Astrocyte of the spinal cord (primary cell): Measurements from ENCODE around the gene FGD3.

Experiments used
- DNase-seq: peaks from one replicate; pipeline ENCODE4 v3.0.0; 2011; ENCODE audit warnings: low read depth, low spot score
- H3K4me3 ChIP-seq: 2 replicates; pipeline ENCODE4 v1.5.1; 2011; ENCODE audit warnings: low read depth, mild to moderate bottlenecking, low read length, moderate library complexity
- in situ Hi-C: cut with HindIII; loops from 2 replicates; pipeline ENCODE4 v1.10.0; 2017; ENCODE audit warnings: low sequenced_read_pairs
- TF ChIP-seq, protein P1 (sequence below): IDR thresholded peaks from 2 replicates; pipeline ENCODE4 v1.5.1; 2012; ENCODE audit warnings: low read depth, mild to moderate bottlenecking, low read length, inconsistent platforms

FGD3 gene

DNA sequence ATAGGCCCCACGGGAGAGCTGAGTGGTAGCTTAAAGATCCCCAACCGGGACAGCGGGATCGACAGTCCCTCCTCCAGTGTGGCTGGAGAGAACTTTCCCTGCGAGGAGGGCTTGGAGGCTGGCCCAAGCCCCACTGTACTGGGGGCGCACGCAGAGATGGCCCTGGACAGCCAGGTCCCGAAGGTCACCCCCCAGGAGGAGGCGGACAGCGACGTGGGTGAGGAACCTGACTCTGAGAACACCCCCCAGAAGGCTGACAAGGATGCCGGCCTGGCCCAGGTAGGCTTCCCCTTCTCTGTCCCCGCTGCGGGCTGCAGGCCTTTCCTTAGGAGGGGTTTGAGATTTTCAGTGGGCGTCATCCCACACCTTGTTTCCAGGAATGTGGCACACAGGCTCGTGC is 29.1 kb downstream of the FGD3 start:
- no peak for DNase-seq
- in situ Hi-C loops: no loop called here
- TF ChIP-seq, protein P1, sequence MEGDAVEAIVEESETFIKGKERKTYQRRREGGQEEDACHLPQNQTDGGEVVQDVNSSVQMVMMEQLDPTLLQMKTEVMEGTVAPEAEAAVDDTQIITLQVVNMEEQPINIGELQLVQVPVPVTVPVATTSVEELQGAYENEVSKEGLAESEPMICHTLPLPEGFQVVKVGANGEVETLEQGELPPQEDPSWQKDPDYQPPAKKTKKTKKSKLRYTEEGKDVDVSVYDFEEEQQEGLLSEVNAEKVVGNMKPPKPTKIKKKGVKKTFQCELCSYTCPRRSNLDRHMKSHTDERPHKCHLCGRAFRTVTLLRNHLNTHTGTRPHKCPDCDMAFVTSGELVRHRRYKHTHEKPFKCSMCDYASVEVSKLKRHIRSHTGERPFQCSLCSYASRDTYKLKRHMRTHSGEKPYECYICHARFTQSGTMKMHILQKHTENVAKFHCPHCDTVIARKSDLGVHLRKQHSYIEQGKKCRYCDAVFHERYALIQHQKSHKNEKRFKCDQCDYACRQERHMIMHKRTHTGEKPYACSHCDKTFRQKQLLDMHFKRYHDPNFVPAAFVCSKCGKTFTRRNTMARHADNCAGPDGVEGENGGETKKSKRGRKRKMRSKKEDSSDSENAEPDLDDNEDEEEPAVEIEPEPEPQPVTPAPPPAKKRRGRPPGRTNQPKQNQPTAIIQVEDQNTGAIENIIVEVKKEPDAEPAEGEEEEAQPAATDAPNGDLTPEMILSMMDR: no peak
- H3K4me3 ChIP-seq: no peak overlapping the region

DNA sequence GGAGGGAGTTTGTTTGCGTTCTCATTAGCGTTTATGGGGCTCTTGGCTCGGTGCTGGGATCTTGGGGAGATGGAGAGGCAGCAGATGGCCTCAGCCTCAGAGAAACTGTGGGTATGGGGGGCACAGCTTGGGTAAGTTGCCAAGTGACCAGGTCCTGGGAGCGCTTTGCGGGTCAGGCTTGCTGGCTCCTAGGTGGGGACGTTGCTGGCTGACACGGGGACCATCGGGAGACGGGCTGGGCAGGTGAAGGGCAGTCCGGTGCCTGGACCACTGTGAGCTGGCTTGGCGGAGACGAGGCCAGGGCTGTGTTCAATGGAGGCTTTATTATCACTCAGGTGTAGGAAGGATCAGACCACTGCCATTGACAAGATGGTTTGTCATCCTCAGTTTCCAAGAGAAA is 30.0 kb downstream of the FGD3 start:
- no peak for DNase-seq
- TF ChIP-seq, protein P1: no peak
- H3K4me3 ChIP-seq: no peak overlapping the region
- in situ Hi-C loops: no loop called here

DNA sequence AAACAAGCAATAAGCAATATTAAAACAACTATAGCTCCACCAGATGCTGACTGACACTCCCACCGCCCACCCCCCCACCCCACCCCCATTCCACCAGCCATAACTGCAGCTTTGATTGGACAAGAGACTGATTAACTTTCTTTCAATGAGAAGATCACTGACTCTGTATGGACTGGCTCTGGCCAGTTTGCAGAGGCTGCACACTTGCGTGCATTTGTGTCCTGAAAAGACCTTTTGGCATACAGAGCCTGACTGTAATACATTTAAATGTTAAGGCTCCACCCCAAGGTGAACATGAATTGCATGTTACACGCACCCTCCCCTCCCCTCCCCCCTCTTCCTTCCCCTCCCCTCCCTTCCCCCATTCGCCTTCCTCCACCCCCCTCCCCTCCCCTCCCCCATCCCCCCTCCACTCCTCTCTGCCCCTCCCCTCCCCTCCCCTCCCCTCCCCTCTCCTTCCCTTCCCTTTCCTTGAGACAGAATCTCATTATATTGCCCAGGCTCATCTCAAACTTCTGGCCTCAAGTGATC is 31.1 kb downstream of the FGD3 start:
- TF ChIP-seq, protein P1: no peak
- no peak for DNase-seq
- no peak overlapping the region for H3K4me3 ChIP-seq
- in situ Hi-C loops: no loop called here

DNA sequence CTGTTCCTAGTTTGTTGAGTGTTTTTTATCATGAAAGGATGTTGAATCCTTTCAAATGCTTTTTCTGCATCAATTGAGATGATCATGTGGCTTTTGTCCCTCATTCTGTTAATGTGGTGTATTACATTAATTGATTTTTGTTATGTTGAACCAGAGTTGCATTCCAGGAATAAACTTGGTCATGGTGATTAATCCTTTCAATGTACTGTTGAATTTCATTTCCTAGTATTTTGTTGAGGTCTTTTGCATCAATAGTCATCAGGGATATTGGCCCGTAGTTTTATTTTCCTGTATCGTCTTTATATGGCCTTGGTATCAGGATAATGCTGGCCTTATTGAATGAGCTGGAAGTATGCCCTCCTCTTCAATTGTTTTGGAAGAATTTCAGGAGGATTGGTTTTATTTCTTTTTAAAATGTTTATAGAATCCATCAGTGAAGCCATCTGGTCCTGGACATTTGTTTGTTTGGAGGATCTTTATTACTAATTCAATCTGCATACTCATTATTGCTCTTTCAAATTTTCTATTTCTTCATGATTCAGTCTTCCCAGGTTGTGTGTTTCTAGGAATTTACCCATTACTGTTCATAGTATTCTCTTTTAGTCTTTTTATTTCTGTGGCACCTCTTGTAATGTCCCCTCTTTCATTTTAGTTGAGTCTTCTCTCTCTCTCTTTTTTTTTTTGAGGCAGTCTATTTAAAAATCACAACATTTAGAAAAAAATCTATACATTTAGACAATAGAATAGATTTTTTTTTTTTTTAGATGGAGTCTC is 32.1 kb downstream of the FGD3 start:
- in situ Hi-C loops: no loop called here
- no peak overlapping the region for H3K4me3 ChIP-seq
- TF ChIP-seq, protein P1: no peak
- no peak for DNase-seq

DNA sequence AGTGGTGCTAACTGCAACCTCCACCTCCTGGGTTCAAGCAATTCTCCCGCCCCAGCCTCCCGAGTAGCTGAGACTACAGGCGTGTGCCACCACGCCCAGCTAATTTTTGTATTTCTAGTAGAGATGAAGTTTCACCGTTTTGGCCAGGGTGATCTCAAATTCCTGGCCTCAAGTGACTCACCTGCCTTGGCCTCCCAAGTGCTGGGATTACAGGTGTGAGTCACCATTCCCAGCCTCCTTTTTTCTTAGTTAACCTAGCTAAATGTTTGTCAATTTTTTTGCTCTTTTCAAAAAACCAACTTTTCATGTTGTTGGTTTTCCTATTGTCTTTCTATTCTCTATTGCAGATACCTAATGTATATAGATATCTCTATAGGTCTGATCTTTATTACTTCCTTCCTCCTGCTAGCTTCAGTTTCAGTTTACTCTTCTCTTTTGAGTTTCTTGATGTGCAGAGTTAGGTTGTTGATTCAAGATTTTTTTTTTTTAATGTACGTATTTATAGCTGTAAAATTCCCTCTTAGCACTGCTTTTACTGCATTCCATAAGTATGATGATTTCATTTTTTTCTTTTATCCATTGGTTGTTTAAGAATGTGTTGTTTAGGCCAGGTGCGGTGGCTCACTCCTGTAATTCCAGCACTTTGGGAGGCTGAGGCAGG is 32.9 kb downstream of the FGD3 start:
- no peak for DNase-seq
- TF ChIP-seq, protein P1: no peak
- H3K4me3 ChIP-seq: no peak overlapping the region
- in situ Hi-C loops: no loop called here

DNA sequence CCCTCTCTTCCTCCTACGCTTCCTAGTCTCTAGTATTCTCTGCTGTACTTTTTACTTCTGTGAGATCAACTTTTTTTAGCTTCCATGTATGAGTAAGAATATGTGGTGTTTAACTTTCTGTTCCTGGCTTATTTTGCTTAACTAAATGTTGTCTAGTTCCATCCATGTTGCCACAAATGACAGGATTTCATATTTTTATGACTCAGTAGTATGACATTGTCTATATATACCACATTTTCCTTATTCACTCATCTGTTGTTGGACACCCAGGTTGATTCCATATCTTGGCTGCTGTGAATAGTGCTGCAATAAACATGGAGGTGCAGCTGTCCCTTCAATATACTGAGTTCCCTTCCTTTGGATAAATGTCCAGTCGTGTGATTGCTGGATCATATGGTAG is 34.8 kb downstream of the FGD3 start:
- H3K4me3 ChIP-seq: no peak overlapping the region
- DNase-seq: no peak
- in situ Hi-C loops: no loop called here
- TF ChIP-seq, protein P1: no peak
